ENCODE measurements around the gene BCLAF1.

GRCh38 chr6:136236466-136237293, 53.0 kb downstream of the BCLAF1 start:
- TF ChIP-seq CTCF (IDR thresholded peaks at IDR 0.05): no peak
- no peak for TF ChIP-seq ZFX (IDR thresholded peaks at IDR 0.05; ENCODE audit: borderline replicate concordance)

All from 22Rv1 (cell line).